GM12865 (cell line): Measurements from ENCODE around the gene ANKRD2.
"Not testable (repeated sequence)": the region's sequence is repeated elsewhere in the genome, so short reads cannot be mapped to it uniquely, and the experiment has no call there.

Experiments used
- DNase-seq: peaks from one replicate; pipeline ENCODE4 v3.0.0; 2010; ENCODE audit warnings: low read depth
- H3K4me3 ChIP-seq: 2 replicates; pipeline ENCODE4 v1.5.1; 2011; ENCODE audit warnings: mild to moderate bottlenecking, low read depth, low read length, control low read depth
- CTCF ChIP-seq: IDR thresholded peaks from 2 replicates; pipeline ENCODE4 v1.5.1; 2011; ENCODE audit warnings: low read length, control low read depth, low read depth, inconsistent platforms; ENCODE audit not compliant: insufficient read depth; ENCODE audit errors: missing control alignments

ANKRD2 gene

GRCh38 chr10:97570789-97571471, 1.6 kb upstream of the ANKRD2 start:
- TF ChIP-seq CTCF: no peak

GRCh38 chr10:97571622-97572021, 957 bp upstream of the ANKRD2 start:
- DNase-seq: no peak
- H3K4me3 ChIP-seq: no peak overlapping the region
- no peak for TF ChIP-seq CTCF

More at GRCh38 chr10:97570789-97571471, 1.6 kb upstream of the ANKRD2 start:
- H3K4me3 ChIP-seq: no peak overlapping the region
- DNase-seq: no peak

GRCh38 chr10:97573021-97573420, 442 bp downstream of the ANKRD2 start:
- DNase-seq: no peak
- H3K4me3 ChIP-seq: no peak overlapping the region
- TF ChIP-seq CTCF: no peak

GRCh38 chr10:97573672-97574071, 1.1 kb downstream of the ANKRD2 start:
- no peak overlapping the region for H3K4me3 ChIP-seq
- no peak for DNase-seq
- TF ChIP-seq CTCF: no peak

GRCh38 chr10:97574374-97575126, 2.0 kb downstream of the ANKRD2 start:
- H3K4me3 ChIP-seq: no peak overlapping the region
- no peak for DNase-seq
- no peak for TF ChIP-seq CTCF

- TF ChIP-seq CTCF: no peak
- DNase-seq: no peak
- H3K4me3 ChIP-seq: no peak overlapping the region
Measured at GRCh38 chr10:97575127-97575668, 2.6 kb downstream of the ANKRD2 start.

- DNase-seq, H3K4me3 ChIP-seq: not testable (repeated sequence)
Measured at GRCh38 chr10:97576487-97576886, 3.9 kb downstream of the ANKRD2 start.
